ENCODE measurements around the gene RNF215. TPM values are rescaled to one million over a fixed set of nuclear protein-coding genes. Genes with fewer than 3 reads are reported as not detected.

The RNF215 gene
- total and polyA plus RNA-seq, 10 of the 15 experiments (the other 5 are each of a cell fraction or from before 2014, with no cell fraction given), result 0.31 to 7.6 (median 3.0) TPM; not detected in 1

DNA sequence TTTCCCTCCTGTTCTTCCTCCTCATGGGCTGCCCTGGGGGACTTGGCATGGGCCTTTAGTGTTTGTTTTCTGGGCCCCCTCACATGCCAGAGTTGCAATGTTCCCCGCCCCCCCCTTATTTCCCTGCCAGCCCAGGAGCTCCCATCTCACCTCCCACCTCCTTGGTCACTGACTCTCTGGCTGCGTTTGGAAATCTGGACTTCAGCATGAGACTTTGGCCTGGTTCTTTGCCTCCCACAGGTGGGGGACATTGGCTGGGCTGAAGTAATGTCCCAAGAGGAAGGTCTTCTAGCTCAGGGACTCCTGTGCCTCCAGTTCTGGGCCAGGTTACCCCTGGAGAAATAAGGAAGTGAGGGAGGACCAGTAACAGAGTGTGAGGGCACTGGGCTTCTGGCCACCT is 45.3 kb upstream of the RNF215 start:
- peaks cover 8% of the 10 kb centered on the region; the same call in 2 of the 3 replicates for H3K9me3 ChIP-seq (replicated peaks; ENCODE audit: control insufficient read depth, insufficient read depth, low read length)
- RAD21 ChIA-PET (ENCODE audit: unreplicated experiment), result no interaction called here
- no peak overlapping the region for H3K27ac ChIP-seq (ENCODE audit: control insufficient read depth, insufficient read depth)
- intact Hi-C loops (cut with micrococcal nuclease; ENCODE audit: unreplicated experiment) (no loop called here), in situ Hi-C loops (cut with MboI) (no loop called here)
- ATAC-seq, result no peak
- peaks cover 3 to 11% of the 10 kb centered on the region in 2 experiments; a peak in 2 of 4 replicates for H3K36me3 ChIP-seq (ENCODE audit: control insufficient read depth in 2 of 2, insufficient read depth in 2 of 2, low read length in 1 of 2)
- H2AFZ ChIP-seq (ENCODE audit: control insufficient read depth, low read depth, low read length), result no peak overlapping the region
- FAIRE-seq, result no peak
- 0% methylated on average over 2 of the region's 2 CpGs for WGBS (ENCODE audit: insufficient coverage, insufficient replicate concordance, low lambda C conversion rate, missing lambda C conversion rate)
- H3K4me1 ChIP-seq (ENCODE audit: control insufficient read depth, insufficient read depth, low read length), result peaks cover 8% of the 10 kb centered on the region
- no peaks in the 10 kb centered on the region for H3K79me2 ChIP-seq (ENCODE audit: control insufficient read depth, insufficient read depth, low read length)
- H3K4me3 ChIP-seq, result no peak overlapping the region
- no peak overlapping the region for H3K9ac ChIP-seq (ENCODE audit: control insufficient read depth, insufficient read depth, low read length)
- POLR2A ChIA-PET, result no interaction called here
- no peaks in the 10 kb centered on the region for H4K20me1 ChIP-seq (ENCODE audit: control insufficient read depth, insufficient read depth)
- no peak for DNase-seq (ENCODE audit: low read depth, low spot score)
- SMC1A ChIA-PET (ENCODE audit: uncharacterized antibody, unreplicated experiment), result interaction anchor here (1.2 kb wide), 1 partner anchor 12 kb away, joined by 5 read pairs; no protein-coding TSS in a partner anchor
- H3K4me2 ChIP-seq (ENCODE audit: control insufficient read depth, insufficient read depth), result no peak overlapping the region
- BruUV-seq (replicated peaks), result no TSS peak
- CTCF ChIA-PET, result interaction anchor here (1.1 to 3.8 kb wide), 4 partner anchors 8 to 40 kb away, joined by 3 to 21 read pairs (median 4); partner anchors contain the start of gene MTFP1
- H3K27me3 ChIP-seq (replicated peaks in 1 of 2; ENCODE audit: control insufficient read depth in 2 of 2, insufficient read depth in 2 of 2, low read length in 1 of 2), result no peaks in the 10 kb centered on the region
- TF ChIP-seq, protein P1, sequence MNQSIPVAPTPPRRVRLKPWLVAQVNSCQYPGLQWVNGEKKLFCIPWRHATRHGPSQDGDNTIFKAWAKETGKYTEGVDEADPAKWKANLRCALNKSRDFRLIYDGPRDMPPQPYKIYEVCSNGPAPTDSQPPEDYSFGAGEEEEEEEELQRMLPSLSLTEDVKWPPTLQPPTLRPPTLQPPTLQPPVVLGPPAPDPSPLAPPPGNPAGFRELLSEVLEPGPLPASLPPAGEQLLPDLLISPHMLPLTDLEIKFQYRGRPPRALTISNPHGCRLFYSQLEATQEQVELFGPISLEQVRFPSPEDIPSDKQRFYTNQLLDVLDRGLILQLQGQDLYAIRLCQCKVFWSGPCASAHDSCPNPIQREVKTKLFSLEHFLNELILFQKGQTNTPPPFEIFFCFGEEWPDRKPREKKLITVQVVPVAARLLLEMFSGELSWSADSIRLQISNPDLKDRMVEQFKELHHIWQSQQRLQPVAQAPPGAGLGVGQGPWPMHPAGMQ (IDR thresholded peaks at IDR 0.05; ENCODE audit: borderline replicate concordance), result no peak
- TF ChIP-seq CREB1 (IDR thresholded peaks at IDR 0.05; ENCODE audit: low read depth), result no peak
- TF ChIP-seq NFYA (IDR thresholded peaks at IDR 0.05; ENCODE audit: borderline replicate concordance, low read depth, low read length), result no peak
- TF ChIP-seq POLR2A (IDR thresholded peaks at IDR 0.05; ENCODE audit: low read depth, low read length), result no peak
- TF ChIP-seq LARP7 (IDR thresholded peaks at IDR 0.05), result no peak
- TF ChIP-seq ZNF217 (IDR thresholded peaks at IDR 0.05), result no peak
- TF ChIP-seq MTA3 (IDR thresholded peaks at IDR 0.05; ENCODE audit: borderline replicate concordance, low read length), result no peak
- TF ChIP-seq, protein P2, sequence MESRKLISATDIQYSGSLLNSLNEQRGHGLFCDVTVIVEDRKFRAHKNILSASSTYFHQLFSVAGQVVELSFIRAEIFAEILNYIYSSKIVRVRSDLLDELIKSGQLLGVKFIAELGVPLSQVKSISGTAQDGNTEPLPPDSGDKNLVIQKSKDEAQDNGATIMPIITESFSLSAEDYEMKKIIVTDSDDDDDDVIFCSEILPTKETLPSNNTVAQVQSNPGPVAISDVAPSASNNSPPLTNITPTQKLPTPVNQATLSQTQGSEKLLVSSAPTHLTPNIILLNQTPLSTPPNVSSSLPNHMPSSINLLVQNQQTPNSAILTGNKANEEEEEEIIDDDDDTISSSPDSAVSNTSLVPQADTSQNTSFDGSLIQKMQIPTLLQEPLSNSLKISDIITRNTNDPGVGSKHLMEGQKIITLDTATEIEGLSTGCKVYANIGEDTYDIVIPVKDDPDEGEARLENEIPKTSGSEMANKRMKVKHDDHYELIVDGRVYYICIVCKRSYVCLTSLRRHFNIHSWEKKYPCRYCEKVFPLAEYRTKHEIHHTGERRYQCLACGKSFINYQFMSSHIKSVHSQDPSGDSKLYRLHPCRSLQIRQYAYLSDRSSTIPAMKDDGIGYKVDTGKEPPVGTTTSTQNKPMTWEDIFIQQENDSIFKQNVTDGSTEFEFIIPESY (IDR thresholded peaks at IDR 0.05), result no peak
- TF ChIP-seq, protein P3, sequence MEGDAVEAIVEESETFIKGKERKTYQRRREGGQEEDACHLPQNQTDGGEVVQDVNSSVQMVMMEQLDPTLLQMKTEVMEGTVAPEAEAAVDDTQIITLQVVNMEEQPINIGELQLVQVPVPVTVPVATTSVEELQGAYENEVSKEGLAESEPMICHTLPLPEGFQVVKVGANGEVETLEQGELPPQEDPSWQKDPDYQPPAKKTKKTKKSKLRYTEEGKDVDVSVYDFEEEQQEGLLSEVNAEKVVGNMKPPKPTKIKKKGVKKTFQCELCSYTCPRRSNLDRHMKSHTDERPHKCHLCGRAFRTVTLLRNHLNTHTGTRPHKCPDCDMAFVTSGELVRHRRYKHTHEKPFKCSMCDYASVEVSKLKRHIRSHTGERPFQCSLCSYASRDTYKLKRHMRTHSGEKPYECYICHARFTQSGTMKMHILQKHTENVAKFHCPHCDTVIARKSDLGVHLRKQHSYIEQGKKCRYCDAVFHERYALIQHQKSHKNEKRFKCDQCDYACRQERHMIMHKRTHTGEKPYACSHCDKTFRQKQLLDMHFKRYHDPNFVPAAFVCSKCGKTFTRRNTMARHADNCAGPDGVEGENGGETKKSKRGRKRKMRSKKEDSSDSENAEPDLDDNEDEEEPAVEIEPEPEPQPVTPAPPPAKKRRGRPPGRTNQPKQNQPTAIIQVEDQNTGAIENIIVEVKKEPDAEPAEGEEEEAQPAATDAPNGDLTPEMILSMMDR (IDR thresholded peaks at IDR 0.05 in 2 of 3, conservative IDR thresholded peaks at IDR 0.05 in 1 of 3; ENCODE audit: control insufficient read depth in 2 of 3, extremely low read depth in 1 of 3, insufficient read depth in 1 of 3, low read depth in 3 of 3, low read length in 3 of 3), result no peak
- TF ChIP-seq, protein P4, sequence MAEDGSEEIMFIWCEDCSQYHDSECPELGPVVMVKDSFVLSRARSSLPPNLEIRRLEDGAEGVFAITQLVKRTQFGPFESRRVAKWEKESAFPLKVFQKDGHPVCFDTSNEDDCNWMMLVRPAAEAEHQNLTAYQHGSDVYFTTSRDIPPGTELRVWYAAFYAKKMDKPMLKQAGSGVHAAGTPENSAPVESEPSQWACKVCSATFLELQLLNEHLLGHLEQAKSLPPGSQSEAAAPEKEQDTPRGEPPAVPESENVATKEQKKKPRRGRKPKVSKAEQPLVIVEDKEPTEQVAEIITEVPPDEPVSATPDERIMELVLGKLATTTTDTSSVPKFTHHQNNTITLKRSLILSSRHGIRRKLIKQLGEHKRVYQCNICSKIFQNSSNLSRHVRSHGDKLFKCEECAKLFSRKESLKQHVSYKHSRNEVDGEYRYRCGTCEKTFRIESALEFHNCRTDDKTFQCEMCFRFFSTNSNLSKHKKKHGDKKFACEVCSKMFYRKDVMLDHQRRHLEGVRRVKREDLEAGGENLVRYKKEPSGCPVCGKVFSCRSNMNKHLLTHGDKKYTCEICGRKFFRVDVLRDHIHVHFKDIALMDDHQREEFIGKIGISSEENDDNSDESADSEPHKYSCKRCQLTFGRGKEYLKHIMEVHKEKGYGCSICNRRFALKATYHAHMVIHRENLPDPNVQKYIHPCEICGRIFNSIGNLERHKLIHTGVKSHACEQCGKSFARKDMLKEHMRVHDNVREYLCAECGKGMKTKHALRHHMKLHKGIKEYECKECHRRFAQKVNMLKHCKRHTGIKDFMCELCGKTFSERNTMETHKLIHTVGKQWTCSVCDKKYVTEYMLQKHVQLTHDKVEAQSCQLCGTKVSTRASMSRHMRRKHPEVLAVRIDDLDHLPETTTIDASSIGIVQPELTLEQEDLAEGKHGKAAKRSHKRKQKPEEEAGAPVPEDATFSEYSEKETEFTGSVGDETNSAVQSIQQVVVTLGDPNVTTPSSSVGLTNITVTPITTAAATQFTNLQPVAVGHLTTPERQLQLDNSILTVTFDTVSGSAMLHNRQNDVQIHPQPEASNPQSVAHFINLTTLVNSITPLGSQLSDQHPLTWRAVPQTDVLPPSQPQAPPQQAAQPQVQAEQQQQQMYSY (CRISPR knock-in tag; IDR thresholded peaks at IDR 0.05), result no peak
- no peak for TF ChIP-seq YBX1 (IDR thresholded peaks at IDR 0.05)
- TF ChIP-seq SUZ12 (IDR thresholded peaks at IDR 0.05; ENCODE audit: unreplicated experiment), result no peak
- no peak for TF ChIP-seq BRCA1 (IDR thresholded peaks at IDR 0.05; ENCODE audit: low read depth, low read length)
- no peak for TF ChIP-seq CBFB (IDR thresholded peaks at IDR 0.05; ENCODE audit: low read depth)
- no peak for TF ChIP-seq KLF5 (IDR thresholded peaks at IDR 0.05; ENCODE audit: partially characterized antibody)
- TF ChIP-seq WRNIP1 (IDR thresholded peaks at IDR 0.05; ENCODE audit: borderline replicate concordance, low read depth, low read length), result no peak
- TF ChIP-seq RFX5 (IDR thresholded peaks at IDR 0.05; ENCODE audit: low read depth, low read length), result no peak
- TF ChIP-seq TAF1 (IDR thresholded peaks at IDR 0.05; ENCODE audit: borderline replicate concordance, low read depth, low read length), result no peak

Data from GM12878 (cell line).